Activated naive CD4-positive, alpha-beta T cell treated with anti-CD3 and anti-CD28 coated beads, Interleukin-2, amount 50 U/mL, for 16 hours (primary cell): ENCODE data around the gene SBF2.
"Not testable (repeated sequence)": the region's sequence is repeated elsewhere in the genome, so short reads cannot be mapped to it uniquely, and the experiment has no call there.

Experiments used
- DNase-seq: peaks from one replicate; pipeline ENCODE4 v3.0.0-alpha.2; 2020

The SBF2 gene

GRCh38 chr11:10108915-10109680 lies 184.9 kb downstream of the SBF2 start:
- DNase-seq: no peak

DNA sequence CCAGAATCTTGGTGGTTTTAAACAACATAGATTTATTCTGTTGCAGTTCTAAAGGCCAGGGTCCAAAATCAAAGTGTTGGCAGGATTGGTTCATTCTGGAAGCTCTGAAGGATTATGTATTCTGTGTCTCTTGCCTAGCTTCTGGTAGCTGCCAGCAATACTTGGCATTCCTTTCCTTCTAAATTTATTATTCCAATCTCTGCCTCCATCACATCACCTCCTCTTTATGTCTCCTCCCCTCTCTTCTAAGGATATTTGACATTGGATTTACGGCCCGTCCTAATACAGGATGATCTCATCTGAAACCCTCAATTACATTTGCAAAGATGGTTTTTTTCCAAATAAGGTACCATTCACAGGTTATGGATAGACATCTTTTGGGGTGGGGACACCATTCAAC lies 186.5 kb downstream of the SBF2 start:
- no peak for DNase-seq

DNA sequence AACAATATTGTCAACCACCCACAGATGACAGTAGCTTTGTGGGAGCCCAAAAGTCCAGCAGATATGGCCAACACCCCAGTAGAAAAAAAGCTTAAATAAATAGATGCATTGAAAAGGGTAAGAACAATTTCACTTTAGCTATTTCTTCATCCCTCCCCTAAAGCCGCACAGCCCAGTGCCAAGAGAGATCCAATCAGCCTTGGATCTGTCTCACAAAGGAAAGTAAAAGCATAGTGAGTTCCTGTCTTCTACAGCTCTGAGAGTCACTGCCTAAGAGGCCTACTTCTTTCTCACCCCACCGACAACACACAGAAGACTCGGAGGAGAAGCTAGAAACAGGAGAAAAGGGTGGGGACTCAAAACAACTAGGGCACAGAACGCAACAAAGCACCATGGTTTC lies 196.4 kb downstream of the SBF2 start:
- DNase-seq: no peak

DNA sequence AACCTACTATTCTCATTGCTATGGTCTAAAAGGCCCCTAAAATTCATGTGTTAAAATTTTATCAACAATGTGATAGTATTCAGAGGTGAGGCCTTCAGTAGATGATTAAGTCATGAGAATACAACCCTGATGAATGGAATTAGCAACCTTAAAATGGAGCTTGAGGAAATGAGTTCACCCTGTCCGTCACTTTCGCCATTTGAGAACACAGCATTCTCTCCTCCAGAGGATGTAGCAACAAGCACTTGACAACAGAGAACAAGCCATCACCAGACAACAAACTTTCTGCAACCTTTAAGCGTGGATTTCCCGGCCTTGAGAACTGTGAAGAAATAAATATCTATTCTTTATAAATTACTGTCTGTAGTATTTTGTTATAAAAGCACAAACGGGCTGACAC lies 197.0 kb downstream of the SBF2 start:
- DNase-seq: no peak

- DNase-seq: no peak
These were observed 198.4 kb downstream of the SBF2 start for GRCh38 chr11:10095412-10096208.

GRCh38 chr11:10092426-10092825 lies 201.6 kb downstream of the SBF2 start:
- no peak for DNase-seq

DNA sequence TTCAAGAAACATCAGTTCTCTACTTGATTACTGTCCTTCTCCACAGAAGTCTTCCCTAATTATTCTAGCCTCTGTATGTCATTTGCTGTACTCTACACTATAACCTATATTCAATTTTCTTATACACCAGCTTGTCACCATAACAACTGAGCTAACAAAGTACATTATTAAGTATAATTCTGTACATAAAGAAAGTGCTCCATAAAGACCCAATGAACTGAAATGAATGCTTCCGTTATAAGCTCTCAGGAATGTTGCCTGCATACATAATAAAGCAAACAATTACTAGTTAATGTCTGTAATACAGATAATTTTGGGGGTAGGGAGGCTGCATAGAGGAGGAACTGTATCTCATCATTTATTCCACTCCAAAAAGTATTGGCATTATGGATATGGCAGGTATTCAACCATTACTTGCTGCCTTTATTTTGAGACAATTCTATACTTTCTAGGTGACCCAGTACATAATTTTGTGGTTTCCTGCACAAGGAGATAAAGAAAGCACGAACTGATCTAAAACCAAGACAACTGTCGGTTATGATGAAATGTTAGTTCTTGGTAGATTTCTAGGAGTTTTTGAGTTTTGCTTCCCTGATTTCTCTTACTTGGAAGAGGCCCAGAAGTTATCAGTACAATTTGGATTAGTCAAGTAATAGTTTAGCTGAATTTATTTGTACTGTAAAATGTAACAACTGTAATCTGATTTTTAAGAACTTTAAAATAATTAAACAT lies 202.5 kb downstream of the SBF2 start:
- DNase-seq: no peak

- not testable (repeated sequence) for DNase-seq
These were observed 206.1 kb downstream of the SBF2 start for GRCh38 chr11:10087923-10088225.

DNA sequence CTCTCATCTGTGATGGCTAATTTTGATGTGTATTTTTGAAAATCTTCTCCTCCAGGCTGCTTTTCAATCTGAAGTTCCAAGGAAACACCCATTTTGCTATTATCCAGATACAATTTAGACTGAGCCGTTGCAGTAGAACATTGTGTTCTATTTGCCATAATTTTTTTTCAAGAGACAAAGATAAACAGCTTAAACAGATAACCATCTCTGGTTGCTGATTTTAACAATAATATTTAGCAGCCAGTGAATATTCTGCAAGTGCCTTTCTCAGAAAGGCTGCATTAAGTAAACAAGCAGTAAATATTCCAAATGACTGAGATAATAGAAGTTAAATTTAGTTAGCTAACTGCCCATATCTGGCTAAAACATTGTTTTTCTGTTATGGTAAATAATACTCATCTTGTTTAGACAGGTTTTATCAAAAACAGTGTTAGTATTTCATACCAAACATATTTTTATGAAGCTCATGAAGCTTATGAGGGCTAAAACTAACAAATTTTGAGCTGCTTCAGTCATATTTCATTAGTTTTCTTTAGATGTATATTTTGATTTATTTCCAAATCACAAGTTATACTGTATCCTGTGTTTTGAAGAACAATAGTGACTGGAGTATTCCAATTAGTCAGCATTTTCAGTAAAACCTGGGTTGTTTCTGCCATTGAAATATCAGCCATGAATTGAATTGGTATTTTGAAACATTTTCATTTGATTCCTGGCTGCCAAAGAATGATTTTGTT lies 206.7 kb downstream of the SBF2 start:
- DNase-seq: no peak

DNA sequence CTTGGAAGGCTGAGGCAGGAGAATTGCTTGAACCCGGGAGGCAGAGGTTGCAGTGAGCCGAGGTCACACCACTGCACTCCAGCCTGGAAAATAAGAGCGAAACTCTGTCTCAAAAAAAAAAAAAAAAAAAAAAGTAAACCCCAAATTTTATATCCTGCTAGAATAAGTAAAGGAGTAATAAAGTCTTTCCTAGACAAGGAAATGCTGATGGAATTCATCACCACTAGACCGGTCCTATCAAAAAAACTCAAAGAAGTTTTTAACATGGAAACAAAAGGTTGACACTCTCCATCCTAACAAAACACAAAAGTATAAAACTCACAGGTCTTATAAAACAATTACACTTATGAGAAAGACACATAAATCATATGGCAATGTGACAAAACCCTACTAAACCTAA lies 213.9 kb downstream of the SBF2 start:
- DNase-seq: no peak

- DNase-seq: no peak
These were observed 217.4 kb downstream of the SBF2 start for GRCh38 chr11:10076458-10077141.

DNA sequence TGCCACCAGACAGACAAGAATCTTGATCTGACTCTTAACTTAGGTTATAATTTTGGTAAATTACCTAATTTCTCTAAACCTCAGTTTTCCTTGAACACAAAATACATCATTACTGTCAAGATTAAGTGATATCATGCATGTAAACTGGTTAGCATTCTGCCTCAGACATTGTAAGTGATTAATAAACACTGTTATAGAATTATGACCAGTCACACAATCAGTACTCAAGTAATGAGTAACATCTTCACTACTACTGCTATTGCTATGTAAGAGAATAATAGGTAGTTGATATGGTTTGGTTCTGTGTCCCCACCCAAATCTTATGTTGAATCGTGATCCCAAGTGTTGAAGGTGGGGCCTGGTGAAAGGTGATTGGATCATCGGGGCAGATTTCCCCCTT lies 218.9 kb downstream of the SBF2 start:
- no peak for DNase-seq

DNA sequence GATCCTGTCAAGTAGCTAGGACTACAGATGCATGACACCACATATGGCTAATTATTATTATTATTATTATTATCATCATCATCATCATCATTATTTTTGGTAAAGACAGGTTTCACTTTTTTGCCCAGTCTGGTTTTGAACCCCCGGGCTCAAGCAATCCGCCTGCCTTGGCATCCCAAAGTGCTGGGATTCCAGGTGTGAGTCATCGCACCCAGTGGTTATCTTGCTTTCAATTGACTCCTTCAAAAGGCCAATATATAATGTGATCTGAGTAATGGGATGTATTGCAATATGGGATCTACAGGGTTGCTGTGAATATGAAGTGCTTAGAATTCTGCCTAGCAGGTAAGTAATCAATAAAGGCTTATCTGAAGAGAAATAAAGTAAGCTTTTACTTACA lies 221.2 kb downstream of the SBF2 start:
- DNase-seq: no peak

DNA sequence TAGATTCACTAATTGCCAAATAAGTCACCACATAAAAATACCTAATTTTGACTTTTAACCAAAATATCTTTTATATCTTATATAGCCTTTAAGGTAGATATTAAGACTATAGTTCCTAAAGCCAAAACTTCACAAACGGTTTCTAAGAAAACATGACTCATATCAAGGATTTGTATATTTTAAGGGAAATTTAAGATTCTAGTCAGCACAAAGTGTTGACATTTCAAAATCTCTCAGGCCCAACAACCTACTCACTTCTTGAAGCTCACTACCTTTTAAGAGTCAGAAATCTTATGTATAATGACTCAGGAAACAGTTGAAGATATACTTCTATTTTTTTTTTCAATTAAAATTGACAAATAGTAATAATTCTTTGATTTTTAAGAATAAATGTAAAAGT lies 221.9 kb downstream of the SBF2 start:
- no peak for DNase-seq

- no peak for DNase-seq
These were observed 226.3 kb downstream of the SBF2 start for GRCh38 chr11:10067629-10068300.

GRCh38 chr11:10066441-10066840 lies 227.6 kb downstream of the SBF2 start:
- no peak for DNase-seq

DNA sequence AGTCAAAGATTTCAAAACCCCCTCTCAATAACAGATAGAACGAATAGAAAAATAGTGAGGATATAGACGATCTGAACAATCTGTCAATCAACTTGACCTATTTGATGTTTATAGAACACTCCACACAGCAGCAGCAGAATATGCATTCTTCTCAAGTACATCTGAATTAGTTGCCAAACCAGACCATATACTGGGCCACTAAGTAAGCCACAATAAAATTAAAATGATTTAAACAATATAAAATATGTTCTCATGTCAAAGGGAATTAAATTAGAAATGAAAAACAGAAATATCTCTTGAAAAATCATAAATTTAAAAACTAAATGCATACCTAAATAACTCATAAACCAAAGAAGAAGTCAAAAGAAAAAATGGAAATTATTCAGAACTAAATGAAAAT lies 229.2 kb downstream of the SBF2 start:
- DNase-seq: no peak

DNA sequence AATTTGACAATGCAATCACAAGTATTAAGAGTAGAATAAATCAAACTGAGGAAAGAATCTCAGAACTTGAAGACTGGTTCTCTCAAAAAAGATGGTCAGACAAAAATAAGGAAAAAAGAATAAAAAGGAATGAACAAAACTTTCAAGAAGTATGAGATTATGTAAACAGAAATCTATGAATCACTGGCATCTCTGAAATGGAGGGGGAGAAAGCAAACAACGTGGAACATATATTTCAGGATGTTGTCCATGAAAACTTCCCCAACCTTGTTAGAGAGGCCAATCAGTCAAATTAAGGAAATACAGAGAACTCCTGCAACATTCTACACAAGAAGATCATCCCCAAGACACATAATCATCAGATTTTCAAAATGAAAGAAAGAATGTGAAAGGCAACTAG lies 235.7 kb downstream of the SBF2 start:
- no peak for DNase-seq

DNA sequence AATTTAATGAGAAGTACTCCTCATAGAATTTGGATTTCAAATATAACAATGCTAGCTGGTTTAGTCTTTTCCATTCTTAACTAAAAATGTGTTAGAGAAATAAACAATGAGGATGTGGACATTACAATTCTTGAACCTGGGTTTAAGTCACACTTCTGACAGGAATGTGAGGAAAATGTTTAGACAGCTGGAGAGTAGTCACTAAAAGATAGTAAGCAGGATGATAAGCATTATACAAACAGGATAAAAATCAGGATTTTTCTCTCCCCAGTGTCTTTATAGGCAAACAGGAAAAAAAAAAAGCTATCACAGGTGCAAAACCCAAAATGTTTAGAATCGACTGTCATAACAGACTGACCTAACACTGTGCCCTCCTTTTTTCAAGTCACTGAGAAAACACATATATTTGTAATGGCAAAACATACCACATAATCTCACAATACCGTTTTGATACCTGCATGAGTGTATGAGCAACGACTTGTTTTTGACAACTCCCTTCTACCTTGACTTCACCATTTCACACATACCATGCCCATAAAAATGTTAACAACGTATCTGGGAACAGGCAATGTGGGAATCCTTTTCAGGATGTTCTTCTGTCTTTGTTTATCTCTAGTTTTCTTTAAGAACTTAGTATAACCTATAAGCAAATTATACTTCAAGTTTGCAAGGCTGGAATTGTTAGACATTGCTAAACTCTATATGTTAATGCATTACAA lies 242.0 kb downstream of the SBF2 start:
- DNase-seq: no peak

DNA sequence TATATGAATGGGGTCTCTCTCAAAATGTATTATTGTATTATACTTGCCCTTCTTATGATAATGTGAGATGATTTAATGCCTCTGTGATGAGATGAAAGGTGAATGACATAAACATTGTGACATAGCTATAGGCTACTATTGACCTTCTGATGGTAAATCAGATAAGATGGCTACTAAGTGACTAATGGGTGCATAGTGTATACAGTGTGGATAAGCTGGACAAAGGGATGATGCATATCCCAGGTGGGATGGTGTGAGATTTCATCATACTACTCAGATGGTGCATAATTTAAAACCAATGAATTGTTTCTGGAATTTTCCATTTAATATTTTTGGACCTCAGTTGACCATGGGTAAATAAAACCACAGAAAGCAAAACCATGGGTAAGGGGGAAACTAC lies 243.5 kb downstream of the SBF2 start:
- no peak for DNase-seq

- DNase-seq: no peak
These were observed 244.3 kb downstream of the SBF2 start for GRCh38 chr11:10049756-10050155.
